SU-DHL-6 (cell line): ENCODE measurements around the gene SRD5A3.

Source experiments
- H2AFZ ChIP-seq: fragments of 200-600 bp; sonication (generic); 2 replicates; pipeline ENCODE4 v1.6.1; 2014; ENCODE audit warnings: low read depth, mild to moderate bottlenecking, moderate library complexity, mixed read lengths, antibody characterized with exemption, low read length; ENCODE audit not compliant: severe bottlenecking
- H3F3A ChIP-seq: fragments of 200-600 bp; shearing (Covaris generic); 2 replicates; pipeline ENCODE4 v1.6.0; 2016; ENCODE audit warnings: antibody characterized with exemption, mild to moderate bottlenecking; ENCODE audit not compliant: insufficient read depth
- H3K27ac ChIP-seq: fragments of 200-600 bp; sonication (generic); 2 replicates; pipeline ENCODE4 v1.5.1; 2016; ENCODE audit warnings: low read depth, mild to moderate bottlenecking, low read length, moderate library complexity, mixed read lengths
- H3K27me3 ChIP-seq: fragments of 200-600 bp; sonication (generic), shearing (Covaris generic); 2 replicates; pipeline ENCODE4 v1.6.0; 2014; ENCODE audit warnings: mild to moderate bottlenecking, low read length
- H3K36me3 ChIP-seq: fragments of 200-600 bp; sonication (generic); 2 replicates; pipeline ENCODE4 v1.6.1; 2014; ENCODE audit warnings: mild to moderate bottlenecking, low read length, mixed read lengths
- H3K4me2 ChIP-seq: fragments of 300-600, 200-600 bp; shearing (Covaris generic), sonication (generic); 2 replicates; pipeline ENCODE4 v1.6.0; 2014; ENCODE audit warnings: low read length, low read depth, mild to moderate bottlenecking; ENCODE audit not compliant: poor library complexity, severe bottlenecking
- H3K4me3 ChIP-seq: fragments of 200-600 bp; sonication (generic); 2 replicates; pipeline ENCODE4 v1.5.1; 2014; ENCODE audit warnings: antibody characterized with exemption, low read length, mild to moderate bottlenecking, mixed read lengths; ENCODE audit not compliant: insufficient read depth, poor library complexity, severe bottlenecking
- H3K79me2 ChIP-seq: fragments of 200-600 bp; sonication (generic); 2 replicates; pipeline ENCODE4 v1.6.1; 2014; ENCODE audit warnings: mild to moderate bottlenecking, low read length, moderate library complexity; ENCODE audit not compliant: insufficient read depth
- H3K9ac ChIP-seq: fragments of 200-600 bp; sonication (generic); 2 replicates; pipeline ENCODE4 v1.7.0; 2014; ENCODE audit warnings: mild to moderate bottlenecking, low read length
- H3K9me2 ChIP-seq: fragments of 200-600 bp; sonication (generic); replicated peaks from 2 replicates; pipeline ENCODE4 v1.6.1; 2014; ENCODE audit warnings: low read length; ENCODE audit not compliant: insufficient read depth
- H3K9me3 ChIP-seq: fragments of 200-600 bp; sonication (generic); 2 replicates; pipeline ENCODE4 v1.6.1; 2014; ENCODE audit warnings: low read length, mixed read lengths; ENCODE audit not compliant: insufficient read depth
- H4K20me1 ChIP-seq: fragments of 200-600 bp; sonication (generic); 2 replicates; pipeline ENCODE4 v1.6.1; 2014; ENCODE audit warnings: low read depth, mild to moderate bottlenecking, antibody characterized with exemption, low read length, moderate library complexity, mixed read lengths
- CTCF ChIP-seq: fragments of 200-600 bp; sonication (generic); IDR thresholded peaks from one replicate; pipeline ENCODE4 v1.5.1; 2017; ENCODE audit warnings: antibody characterized with exemption, mild to moderate bottlenecking, low read length, moderate library complexity; ENCODE audit not compliant: insufficient read depth, poor library complexity, severe bottlenecking
- EZH2phosphoT487 ChIP-seq: fragments of 200-600 bp; sonication (generic), shearing (Covaris generic); conservative IDR thresholded peaks from 2 replicates; pipeline ENCODE4 v1.6.1; 2018; ENCODE audit warnings: mild to moderate bottlenecking, antibody characterized with exemption, low read length, moderate library complexity, mixed read lengths

SRD5A3 gene

GRCh38 chr4:55364691-55365344, 18.8 kb downstream of the SRD5A3 start:
- Histone ChIP-seq H3K9me3 (no peaks in the 10 kb centered on the region), H3K36me3 (no peaks in the 10 kb centered on the region), H3K9me2 (no peaks in the 10 kb centered on the region), H3K4me3 (no peak overlapping the region), H4K20me1 (no peaks in the 10 kb centered on the region), H2AFZ (no peak overlapping the region), H3K27ac (no peak overlapping the region), H3K27me3 (no peaks in the 10 kb centered on the region), H3K79me2 (no peaks in the 10 kb centered on the region), H3K9ac (no peak overlapping the region), H3F3A (no peaks in the 10 kb centered on the region), H3K4me2 (no peak overlapping the region)
- TF ChIP-seq CTCF = no peak
- TF ChIP-seq EZH2phosphoT487 = no peak

DNA sequence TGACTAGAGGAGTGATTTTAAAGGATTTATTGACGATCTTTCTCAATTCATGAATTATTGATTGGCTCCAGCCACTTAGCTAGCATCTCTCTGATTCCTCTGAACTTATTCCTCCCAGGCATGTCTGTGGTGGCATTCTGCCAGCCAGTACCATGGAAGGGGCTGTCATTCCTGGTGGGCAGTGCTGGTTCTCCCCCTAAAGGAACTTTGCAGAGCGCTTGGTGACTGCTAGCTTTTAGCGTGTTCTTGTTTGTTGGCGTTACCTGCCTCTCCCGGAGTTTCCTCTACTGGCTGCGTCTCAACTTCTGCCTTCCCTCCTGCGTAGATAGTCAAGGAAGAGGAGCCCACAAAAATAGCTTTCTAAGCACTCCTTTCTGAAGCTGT, 19.3 kb downstream of the SRD5A3 start:
- no peak for TF ChIP-seq CTCF
- no peak for TF ChIP-seq EZH2phosphoT487
- Histone ChIP-seq H3K27me3 (no peaks in the 10 kb centered on the region), H3F3A (no peaks in the 10 kb centered on the region), H4K20me1 (no peaks in the 10 kb centered on the region), H2AFZ (no peak overlapping the region), H3K79me2 (no peaks in the 10 kb centered on the region), H3K9me2 (no peaks in the 10 kb centered on the region), H3K9ac (no peak overlapping the region), H3K4me2 (no peak overlapping the region), H3K36me3 (no peaks in the 10 kb centered on the region), H3K9me3 (no peaks in the 10 kb centered on the region), H3K27ac (no peak overlapping the region), H3K4me3 (no peak overlapping the region)

GRCh38 chr4:55366621-55367020, 20.6 kb downstream of the SRD5A3 start:
- no peaks in the 10 kb centered on the region for H3K9me3 ChIP-seq
- H3F3A ChIP-seq = no peaks in the 10 kb centered on the region
- no peak overlapping the region for H2AFZ ChIP-seq
- TF ChIP-seq EZH2phosphoT487 = no peak
- no peak for TF ChIP-seq CTCF
- no peaks in the 10 kb centered on the region for H3K36me3 ChIP-seq
- H3K79me2 ChIP-seq = no peaks in the 10 kb centered on the region
- no peak overlapping the region for H3K9ac ChIP-seq
- no peaks in the 10 kb centered on the region for H3K27me3 ChIP-seq
- H3K4me2 ChIP-seq = no peak overlapping the region
- no peaks in the 10 kb centered on the region for H3K9me2 ChIP-seq
- no peak overlapping the region for H3K4me3 ChIP-seq
- H3K27ac ChIP-seq = no peak overlapping the region
- no peaks in the 10 kb centered on the region for H4K20me1 ChIP-seq
